Measurements from ENCODE around the gene VSTM5. TPM values are rescaled to one million over a fixed set of nuclear protein-coding genes. Genes with fewer than 3 reads are reported as not detected.
"Not testable (repeated sequence)": the region's sequence is repeated elsewhere in the genome, so short reads cannot be mapped to it uniquely, and the experiment has no call there.

The VSTM5 gene
- polyA plus RNA-seq, 3 donors: 1.0 to 1.7 (median 1.4) TPM

DNA sequence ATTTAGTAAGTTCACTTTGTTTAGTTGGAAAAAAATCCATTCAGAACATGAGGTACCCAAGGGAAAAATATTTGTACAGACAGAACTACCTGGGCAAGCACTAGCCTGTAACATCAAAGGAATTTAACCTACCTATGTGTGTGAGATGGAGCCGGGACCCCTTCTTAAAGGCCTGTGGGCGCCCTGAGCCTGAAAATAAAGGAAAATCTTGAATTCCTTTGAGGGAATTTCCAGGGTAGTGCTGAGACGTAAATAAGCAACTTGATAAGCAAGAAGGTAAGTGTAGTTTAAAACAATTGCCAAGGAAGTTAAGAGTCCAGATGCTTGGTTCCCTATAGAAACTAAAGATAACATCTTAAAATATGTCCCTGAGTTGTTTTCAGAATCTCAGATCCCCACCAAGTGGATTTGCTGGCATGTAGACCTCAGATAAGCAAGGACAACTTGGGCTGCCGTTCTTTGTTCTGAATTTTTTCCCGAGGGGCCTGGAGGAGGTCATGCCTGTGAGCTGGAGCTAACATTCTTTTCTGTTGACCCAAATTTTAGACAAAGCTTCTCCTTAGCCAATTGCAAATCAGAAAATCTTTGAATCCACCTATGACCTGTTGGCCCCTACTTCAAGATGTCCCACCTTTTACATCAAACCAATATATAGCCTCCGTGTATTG, 35.3 kb downstream of the VSTM5 start:
- DNase-seq (ENCODE audit: extremely low read depth in 1 of 11, low read depth in 9 of 11, low spot score in 4 of 11): no peak

DNA sequence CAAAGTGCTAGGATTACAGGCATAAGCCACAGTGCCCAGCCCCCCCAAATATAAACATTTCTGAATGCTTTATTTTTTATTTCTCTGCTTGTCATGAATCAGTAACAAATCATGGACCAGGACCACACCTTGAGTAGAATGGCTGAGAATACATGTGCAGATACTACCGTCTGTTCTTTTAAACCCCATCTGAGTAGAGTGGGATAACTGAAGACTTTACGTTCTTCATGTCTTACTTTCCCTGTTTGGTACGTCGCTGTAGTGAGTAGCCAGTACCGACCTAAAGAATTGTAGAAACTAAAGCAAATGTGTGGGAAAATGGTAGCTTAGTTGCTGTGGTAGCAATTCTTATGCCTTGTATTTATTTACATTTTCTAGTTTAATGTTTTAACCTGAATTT, 36.4 kb downstream of the VSTM5 start:
- no peak for DNase-seq (ENCODE audit: extremely low read depth in 1 of 11, low read depth in 9 of 11, low spot score in 4 of 11)

DNA sequence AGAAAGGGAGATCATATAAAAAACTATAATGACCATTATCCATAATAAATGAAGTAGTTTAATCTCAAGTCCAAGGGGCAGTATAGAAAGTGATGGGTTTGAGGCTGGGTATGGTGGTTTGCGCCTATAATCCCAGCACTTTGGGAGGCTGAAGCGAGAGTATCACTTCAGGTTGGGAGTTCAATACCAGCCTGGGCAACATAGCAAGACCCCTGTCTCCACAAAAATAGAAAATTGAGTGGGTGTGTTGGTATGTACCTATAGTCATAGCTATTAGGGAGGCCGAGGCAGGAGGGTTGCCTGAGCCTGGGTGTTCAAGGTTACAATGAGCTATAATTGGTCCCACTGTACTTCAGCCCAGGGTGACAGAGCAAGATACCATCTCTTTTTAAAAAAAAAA, 42.4 kb downstream of the VSTM5 start:
- DNase-seq (ENCODE audit: extremely low read depth in 1 of 11, low read depth in 9 of 11, low spot score in 4 of 11): no peak

DNA sequence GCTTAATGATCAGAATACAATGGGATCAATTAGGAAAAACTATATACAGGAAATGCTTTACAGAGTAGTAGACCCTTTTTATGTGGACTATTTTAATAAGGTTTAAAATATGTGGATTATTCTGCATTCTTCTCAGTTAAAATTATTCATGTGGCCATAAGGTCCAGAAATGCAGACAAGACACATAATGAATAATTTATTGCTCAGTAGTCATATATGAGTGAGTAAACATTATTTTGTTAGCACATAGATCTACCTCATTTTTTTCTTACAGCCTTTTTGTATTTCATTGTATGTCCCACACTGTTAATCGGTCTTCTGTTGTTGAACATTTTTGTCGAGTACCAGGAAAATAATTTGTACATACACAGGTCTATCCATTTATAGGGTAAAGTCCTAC, 45.5 kb downstream of the VSTM5 start:
- no peak for DNase-seq (ENCODE audit: extremely low read depth in 1 of 11, low read depth in 9 of 11, low spot score in 4 of 11)

DNA sequence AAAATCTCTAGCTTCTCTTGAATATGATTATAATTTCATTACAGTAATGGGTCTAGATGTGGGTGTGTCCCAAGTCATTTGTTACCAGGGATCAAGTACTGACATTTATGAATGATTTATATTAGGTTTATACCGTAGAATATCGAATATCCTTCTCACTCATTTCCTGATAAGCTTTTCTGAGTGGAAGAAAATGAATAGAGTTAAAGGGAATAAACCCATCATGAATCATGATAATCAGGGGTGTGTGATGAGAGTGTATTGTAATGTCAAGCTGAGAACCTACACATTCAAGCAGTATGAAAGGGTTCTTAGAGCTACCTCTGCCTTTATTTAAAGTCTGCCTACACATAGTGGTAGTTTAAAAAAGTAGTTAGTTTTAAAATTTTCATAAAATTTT, 49.1 kb downstream of the VSTM5 start:
- DNase-seq (ENCODE audit: extremely low read depth in 1 of 11, low read depth in 9 of 11, low spot score in 4 of 11): no peak

DNA sequence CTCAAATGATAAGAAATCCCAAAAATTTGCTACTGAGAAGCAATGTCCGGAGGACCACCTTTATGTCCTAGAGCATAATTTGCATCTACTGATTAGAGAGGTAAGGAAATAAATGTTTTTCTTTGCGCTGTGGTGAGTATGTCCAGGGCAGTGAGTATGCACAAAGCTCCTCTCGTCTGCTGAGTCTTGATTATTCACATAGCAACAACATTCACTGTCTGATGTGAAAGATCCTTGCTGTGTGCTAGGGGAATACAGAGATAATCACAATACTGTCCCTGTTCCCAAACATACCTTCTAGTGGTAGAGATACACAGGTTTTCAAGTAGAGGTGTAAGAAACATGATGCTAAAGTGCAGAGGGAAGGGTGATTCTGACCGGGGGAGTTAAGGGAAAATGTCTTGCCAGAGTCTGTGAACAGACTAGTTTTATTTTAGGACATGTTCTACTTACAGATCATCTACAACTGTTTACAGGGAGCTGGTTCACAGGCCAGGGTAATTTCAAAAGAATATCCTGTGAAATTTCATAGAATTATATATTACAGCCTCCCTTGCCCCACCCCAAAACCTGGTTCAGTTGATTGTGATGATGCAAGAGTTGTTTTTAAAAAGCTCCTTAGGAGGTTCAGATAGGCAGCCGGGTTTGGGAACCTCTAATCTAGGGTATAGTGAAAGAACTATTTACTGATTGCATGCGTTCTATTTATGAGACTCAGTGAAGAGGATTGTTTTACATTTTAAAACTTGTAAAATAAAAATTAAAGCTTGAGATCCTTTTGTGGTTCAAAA, 53.8 kb downstream of the VSTM5 start:
- DNase-seq (ENCODE audit: extremely low read depth in 1 of 11, low read depth in 9 of 11, low spot score in 4 of 11): no peak

DNA sequence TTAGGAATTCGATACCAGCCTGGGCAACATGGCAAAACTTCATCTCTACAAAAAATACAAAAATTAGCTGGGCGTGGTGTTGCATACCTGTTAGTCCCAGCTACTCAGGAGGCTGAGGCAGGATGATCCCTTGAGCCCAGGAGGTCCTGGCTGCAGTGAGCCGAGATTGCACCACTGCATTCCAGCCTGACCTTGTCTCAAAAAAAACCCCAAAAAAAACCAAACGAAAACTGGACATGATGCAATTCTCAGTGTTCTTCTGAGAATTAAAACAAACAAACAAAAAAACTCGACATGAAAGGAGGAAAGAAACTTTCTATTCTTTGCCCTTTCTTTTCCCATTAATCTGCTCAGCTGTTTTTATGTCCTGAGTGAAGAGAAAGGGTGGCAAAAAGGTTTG, 58.9 kb downstream of the VSTM5 start:
- DNase-seq (ENCODE audit: extremely low read depth in 1 of 11, low read depth in 9 of 11, low spot score in 4 of 11): no peak

DNA sequence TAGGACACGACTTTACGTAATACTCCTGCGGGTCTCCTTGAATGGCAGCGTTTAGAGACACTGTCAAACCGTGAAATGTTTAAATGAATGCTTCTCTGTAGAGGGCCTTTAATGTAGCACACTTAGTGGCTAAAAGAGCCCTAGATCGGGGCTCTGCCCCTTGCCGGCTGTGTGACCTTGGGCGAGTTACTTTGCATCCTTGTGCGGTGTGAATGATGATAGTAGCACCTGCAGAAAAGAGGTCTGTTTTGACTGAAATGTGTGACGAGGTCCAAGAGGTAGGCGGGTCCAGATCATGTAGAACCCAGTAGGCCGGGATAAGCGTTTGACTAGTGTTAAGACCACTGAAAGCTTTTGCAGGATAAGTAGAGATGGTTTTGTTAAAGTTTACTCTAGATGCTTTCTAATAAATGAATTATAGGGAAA, 65.5 kb downstream of the VSTM5 start:
- DNase-seq (ENCODE audit: extremely low read depth in 1 of 11, low read depth in 9 of 11, low spot score in 4 of 11): peak in 3 of 11 donors; percentile 10 to 23 (median 13)

DNA sequence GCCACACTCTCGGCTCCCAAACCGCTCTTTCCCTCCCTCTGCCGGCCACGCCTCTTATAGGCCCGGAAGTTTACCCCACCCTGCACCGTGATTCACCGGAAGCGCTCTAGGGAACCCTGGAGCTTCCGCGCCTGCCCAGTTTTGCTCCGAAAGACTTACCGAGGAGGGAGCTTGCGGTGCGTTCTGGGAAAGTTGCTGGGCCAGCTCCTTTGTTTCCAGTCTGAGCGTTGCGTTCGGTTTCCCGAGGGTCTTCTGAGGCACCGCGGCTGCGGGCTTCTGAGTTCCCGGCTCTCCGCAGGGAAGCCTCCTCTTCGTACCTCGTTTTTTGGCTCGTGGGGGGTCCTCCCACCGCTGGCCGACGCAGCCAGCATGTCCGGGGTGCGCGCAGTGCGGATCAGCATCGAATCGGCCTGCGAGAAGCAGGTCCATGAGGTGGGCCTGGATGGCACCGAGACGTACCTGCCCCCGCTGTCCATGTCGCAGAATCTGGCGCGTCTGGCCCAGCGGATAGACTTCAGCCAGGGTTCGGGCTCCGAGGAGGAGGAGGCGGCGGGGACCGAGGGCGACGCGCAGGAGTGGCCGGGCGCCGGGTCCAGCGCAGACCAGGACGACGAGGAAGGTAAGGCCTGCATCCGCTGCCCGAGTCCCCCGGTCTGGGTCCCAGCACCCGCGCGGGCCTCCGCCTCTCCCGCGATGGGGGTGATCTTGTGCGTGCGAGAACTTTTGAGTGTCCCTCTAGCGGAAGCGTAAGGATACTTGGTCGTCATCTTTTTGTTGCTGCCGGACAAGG, 66.1 kb downstream of the VSTM5 start, which contains the start of gene MED17:
Gene MED17, plus strand, starts transcription at position 138 of the 790 bp plus-strand sequence. Its CDS starts 232 bp downstream, at position 370.
- peak; percentile 86 to 95 (median 91) for DNase-seq (ENCODE audit: extremely low read depth in 1 of 11, low read depth in 9 of 11, low spot score in 4 of 11)

DNA sequence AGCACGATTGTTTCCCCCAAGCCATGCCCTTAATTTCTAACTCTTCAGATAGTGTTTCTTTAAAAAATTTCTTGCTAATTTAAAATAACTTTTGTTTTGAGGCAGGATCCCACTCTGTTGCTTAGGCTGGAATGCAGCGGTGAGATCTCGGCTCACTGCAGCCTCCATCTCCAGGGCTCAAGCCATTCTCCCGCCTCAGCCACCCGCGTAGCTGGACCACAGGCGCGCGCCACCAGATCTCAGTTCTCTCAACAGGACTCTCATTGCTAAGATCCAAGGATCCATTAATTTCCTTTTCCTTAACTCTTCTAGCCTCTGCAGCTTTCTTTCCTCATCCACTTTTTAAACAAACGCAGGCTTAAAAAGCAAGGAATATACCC, 66.7 kb downstream of the VSTM5 start:
- no peak for DNase-seq (ENCODE audit: extremely low read depth in 1 of 11, low read depth in 9 of 11, low spot score in 4 of 11)

DNA sequence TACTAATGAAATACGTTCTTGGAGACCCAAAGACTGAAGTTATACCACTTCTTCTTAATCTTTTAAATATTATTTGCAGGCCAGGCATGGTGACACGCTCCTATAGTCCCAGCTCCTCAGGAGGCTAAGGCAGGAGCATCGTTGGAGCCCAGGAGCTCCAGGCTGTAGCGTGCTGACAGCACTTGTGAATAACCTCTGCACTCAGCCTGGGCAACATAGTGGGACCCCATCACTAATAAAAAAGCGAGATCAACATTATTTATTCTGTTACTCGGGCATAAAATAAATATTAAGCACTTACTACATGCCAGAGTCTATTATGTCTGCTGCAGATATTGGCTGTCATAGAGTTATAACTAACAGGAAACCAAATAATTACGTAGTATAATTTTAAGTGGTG, 67.1 kb downstream of the VSTM5 start:
- no peak for DNase-seq (ENCODE audit: extremely low read depth in 1 of 11, low read depth in 9 of 11, low spot score in 4 of 11)

DNA sequence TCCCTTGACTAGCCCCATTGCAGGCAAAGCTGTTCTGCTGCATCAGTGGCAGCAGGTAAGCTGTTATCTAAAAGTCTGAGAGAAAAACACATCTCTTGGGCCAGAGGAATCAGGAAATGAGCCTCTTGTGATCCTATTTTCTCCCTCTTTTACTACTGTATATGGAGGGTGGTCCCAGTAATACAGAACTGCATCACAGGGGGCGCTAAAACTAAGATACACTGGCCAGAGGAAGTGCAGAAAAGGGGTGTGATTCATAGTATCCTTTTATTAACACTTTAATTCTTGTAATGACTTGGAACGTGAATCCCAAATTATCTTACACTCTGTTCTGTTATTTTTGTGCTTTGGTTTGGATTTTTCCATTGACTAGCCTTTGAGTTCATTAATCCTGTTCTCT, 75.1 kb downstream of the VSTM5 start:
- DNase-seq (ENCODE audit: extremely low read depth in 1 of 11, low read depth in 9 of 11, low spot score in 4 of 11): no peak

DNA sequence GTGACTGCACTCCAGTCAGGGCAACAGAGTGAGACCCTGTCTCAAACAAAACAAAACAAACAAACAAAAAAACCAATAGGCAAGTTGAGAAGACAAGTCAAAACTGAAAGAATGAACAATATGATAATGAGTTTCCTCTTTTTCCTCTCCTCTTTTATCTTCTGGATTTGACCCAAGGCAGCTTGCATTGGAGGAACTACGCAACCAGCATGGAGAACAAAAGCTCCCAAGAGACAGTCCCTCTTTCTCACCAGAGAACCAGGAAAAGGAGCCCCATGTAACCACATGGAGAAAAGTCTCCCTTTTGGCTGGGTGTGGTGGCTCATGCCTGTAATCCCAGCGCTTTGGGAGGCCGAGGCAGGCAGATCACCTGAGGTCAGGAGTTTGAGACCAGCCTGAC, 75.9 kb downstream of the VSTM5 start:
- DNase-seq (ENCODE audit: extremely low read depth in 1 of 11, low read depth in 9 of 11, low spot score in 4 of 11): not testable (repeated sequence)

DNA sequence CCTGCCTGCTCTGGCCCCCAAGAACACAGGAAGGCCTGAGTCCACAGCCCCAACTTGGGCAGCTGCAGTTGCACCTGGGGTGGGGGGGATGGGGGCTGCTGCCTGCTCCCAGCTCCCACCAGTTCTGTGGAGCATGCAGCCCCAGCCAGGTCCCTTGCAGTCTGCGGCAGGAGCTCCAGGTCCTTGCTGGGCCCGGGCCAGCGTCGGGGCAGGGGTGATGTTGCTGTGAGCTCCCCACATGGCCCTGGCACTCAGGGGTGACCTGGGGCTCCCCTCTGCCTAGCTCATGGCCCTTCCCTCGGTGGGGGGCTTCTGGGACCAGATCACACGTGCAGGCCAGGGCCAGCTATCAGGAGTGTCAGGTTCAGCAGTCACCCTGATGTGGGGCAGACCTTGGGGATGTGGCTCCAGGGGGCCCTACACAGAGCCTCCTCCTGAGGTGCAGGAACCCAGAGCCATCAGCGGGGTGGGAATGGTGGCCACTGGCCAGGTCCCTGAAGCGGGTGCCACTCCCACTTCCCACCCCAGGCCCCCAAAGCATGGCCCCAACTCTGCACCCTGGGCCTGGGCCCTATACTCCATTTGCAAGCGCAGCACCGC, 76.7 kb downstream of the VSTM5 start:
- no peak for DNase-seq (ENCODE audit: extremely low read depth in 1 of 11, low read depth in 9 of 11, low spot score in 4 of 11)

DNA sequence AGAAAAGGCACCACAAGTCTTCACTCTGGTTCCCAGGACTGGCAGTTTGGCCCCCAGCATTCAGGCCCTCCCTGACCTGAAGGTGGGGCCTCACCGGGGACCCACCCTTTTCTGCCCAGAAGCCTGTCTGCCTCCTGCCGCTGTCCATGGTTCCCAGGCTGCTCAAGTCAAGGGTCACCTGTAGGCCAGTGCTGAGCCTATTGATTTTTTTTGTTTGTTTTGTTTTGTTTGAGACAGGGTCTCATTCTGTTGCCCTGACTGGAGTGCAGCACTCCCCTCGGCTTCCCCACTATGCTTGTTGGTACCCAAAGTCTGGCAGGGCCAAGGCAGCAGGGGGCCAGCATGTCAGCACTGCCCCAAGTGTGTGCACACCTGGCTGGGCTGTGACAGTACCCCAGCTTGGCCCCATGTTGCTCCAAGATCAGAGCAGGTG, 77.4 kb downstream of the VSTM5 start:
- DNase-seq (ENCODE audit: extremely low read depth in 1 of 11, low read depth in 9 of 11, low spot score in 4 of 11): no peak

DNA sequence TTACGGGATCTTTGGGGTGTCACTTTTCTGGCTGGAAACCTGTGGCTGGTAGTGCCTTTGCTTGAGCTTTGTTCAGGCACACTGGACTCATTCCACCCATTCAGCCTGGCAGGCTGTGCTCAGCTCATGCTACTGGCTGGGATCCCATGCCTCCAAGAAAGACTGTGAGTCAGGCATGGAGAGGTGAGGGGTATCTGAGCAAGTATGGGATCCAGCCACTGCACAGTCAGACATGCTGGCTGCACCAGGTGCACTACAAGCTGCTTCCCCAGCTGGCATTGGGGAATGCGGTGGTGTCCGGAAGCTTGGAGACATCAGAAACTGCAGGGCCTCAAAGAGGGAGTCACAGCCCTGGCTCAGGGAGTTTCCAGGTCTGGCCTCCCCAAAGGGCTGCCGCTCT, 78.3 kb downstream of the VSTM5 start:
- DNase-seq (ENCODE audit: extremely low read depth in 1 of 11, low read depth in 9 of 11, low spot score in 4 of 11): no peak

DNA sequence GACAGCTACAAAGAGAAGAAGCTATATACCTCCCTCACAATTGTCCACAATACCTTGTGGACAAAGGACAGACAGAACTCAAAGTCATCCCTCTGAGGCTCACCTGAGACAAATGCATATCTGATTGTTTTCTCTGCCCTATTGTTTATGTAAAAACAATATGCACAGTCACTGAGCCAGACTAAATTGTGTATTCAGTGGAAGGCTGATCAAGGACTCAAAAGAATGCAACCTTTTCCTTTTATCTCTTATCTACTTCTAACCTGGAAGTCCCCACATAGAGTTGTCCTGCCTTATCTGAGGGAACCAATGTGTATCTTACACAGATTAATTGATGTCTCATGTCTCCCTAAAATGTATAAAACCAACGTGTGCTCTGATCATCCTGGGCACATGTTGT, 80.3 kb downstream of the VSTM5 start:
- DNase-seq (ENCODE audit: extremely low read depth in 1 of 11, low read depth in 9 of 11, low spot score in 4 of 11): no peak
